Measurements from ENCODE around the gene TNRC18. TPM values are rescaled to one million over a fixed set of nuclear protein-coding genes. Genes with fewer than 3 reads are reported as not detected.
"Not testable (repeated sequence)": the region's sequence is repeated elsewhere in the genome, so short reads cannot be mapped to it uniquely, and the experiment has no call there.

Gene TNRC18
- total RNA-seq, 2 donors from 2014 or later, result 182 to 244 TPM

DNA sequence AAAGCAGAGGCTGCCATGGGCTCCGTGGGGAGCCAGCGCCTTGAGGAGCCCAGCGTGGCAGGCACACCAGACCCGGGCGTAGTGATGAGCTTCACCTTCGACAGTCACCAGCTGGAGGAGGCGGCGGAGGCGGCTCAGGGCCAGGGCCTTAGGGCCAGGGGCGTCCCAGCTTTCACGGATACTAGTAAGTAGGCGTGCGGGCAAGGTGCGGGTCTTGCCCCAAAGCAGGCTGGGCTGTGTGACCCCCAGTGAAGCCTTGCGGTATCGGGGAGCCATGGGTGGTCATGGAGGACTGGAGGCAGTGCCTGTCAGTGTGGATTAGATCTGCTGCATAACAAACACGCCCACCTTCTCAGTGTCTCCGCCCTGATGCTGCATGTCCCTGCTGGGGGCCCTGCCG is 135.8 kb downstream of the TNRC18 start:
- TF ChIP-seq, protein P1, sequence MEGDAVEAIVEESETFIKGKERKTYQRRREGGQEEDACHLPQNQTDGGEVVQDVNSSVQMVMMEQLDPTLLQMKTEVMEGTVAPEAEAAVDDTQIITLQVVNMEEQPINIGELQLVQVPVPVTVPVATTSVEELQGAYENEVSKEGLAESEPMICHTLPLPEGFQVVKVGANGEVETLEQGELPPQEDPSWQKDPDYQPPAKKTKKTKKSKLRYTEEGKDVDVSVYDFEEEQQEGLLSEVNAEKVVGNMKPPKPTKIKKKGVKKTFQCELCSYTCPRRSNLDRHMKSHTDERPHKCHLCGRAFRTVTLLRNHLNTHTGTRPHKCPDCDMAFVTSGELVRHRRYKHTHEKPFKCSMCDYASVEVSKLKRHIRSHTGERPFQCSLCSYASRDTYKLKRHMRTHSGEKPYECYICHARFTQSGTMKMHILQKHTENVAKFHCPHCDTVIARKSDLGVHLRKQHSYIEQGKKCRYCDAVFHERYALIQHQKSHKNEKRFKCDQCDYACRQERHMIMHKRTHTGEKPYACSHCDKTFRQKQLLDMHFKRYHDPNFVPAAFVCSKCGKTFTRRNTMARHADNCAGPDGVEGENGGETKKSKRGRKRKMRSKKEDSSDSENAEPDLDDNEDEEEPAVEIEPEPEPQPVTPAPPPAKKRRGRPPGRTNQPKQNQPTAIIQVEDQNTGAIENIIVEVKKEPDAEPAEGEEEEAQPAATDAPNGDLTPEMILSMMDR (IDR thresholded peaks at IDR 0.05), result no peak
- DNase-seq (ENCODE audit: low spot score) (no peak), ATAC-seq (ENCODE audit: insufficient number of reproducible peaks, low FRiP score, low read depth) (no peak)
- Histone ChIP-seq H3K4me3 (no peak overlapping the region), H3K27ac (no peak overlapping the region), H3K36me3 (no peaks in the 10 kb centered on the region), H3K9me3 (no peaks in the 10 kb centered on the region), H3K4me1 (ENCODE audit: control insufficient read depth in 1 of 2, low read depth in 2 of 2) (peaks cover 5 to 14% of the 10 kb centered on the region in 2 donors), H3K27me3 (replicated peaks; ENCODE audit: insufficient read depth) (no peaks in the 10 kb centered on the region)

DNA sequence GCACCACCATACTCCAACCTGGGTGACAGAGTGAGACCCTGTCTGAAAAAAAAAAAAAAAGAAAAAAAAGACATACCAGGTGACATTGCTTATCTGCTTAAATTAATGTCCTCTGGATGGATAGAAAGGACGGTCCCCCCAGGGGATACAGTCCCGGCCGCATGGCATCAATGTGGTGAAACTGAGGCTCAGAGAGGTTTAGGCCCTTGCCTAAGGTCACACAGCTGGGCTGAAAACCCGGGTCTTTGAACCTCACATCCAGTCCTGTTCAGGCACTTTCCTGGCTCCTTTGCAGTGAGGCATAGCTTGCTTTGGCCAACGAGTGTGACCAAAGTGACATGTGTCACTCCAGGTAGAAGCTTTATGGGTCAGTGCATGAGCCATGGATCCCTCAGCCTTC is 136.3 kb downstream of the TNRC18 start:
- H3K9me3 ChIP-seq; DNase-seq (ENCODE audit: low spot score); H3K27me3 ChIP-seq (replicated peaks; ENCODE audit: insufficient read depth); H3K27ac ChIP-seq; H3K4me3 ChIP-seq; ATAC-seq (ENCODE audit: insufficient number of reproducible peaks, low FRiP score, low read depth); H3K36me3 ChIP-seq: not testable (repeated sequence)
- H3K4me1 ChIP-seq (ENCODE audit: control insufficient read depth in 1 of 2, low read depth in 2 of 2), result peaks cover 5 to 14% of the 10 kb centered on the region in 2 donors

DNA sequence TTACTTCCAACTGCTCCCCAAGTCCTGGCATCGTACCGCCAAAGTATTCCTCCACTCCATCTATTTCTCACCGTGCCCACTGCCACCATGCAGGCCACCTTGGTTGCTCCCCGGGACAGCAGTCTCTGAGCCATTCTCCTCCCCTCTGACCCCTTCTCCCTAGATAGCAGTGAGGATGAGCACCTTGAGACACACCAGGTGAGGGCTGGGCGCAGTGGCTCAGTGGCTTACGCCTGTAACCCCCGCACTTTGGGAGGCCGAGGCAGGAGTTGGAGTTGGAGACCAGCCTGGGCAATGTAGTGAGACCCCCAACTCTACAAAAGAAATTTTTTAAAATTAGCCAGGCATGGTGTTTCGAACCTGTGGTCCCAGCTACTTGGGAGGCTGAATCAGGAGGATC is 136.7 kb downstream of the TNRC18 start:
- DNase-seq (ENCODE audit: low spot score) (no peak), ATAC-seq (ENCODE audit: insufficient number of reproducible peaks, low FRiP score, low read depth) (no peak)
- no peak overlapping the region for H3K27ac ChIP-seq
- no peaks in the 10 kb centered on the region for H3K36me3 ChIP-seq
- TF ChIP-seq, protein P1 (IDR thresholded peaks at IDR 0.05), result no peak
- H3K27me3 ChIP-seq (replicated peaks; ENCODE audit: insufficient read depth), result no peaks in the 10 kb centered on the region
- H3K9me3 ChIP-seq, result no peaks in the 10 kb centered on the region
- H3K4me3 ChIP-seq, result no peak overlapping the region
- H3K4me1 ChIP-seq (ENCODE audit: control insufficient read depth in 1 of 2, low read depth in 2 of 2), result peaks cover 5 to 14% of the 10 kb centered on the region in 2 donors

DNA sequence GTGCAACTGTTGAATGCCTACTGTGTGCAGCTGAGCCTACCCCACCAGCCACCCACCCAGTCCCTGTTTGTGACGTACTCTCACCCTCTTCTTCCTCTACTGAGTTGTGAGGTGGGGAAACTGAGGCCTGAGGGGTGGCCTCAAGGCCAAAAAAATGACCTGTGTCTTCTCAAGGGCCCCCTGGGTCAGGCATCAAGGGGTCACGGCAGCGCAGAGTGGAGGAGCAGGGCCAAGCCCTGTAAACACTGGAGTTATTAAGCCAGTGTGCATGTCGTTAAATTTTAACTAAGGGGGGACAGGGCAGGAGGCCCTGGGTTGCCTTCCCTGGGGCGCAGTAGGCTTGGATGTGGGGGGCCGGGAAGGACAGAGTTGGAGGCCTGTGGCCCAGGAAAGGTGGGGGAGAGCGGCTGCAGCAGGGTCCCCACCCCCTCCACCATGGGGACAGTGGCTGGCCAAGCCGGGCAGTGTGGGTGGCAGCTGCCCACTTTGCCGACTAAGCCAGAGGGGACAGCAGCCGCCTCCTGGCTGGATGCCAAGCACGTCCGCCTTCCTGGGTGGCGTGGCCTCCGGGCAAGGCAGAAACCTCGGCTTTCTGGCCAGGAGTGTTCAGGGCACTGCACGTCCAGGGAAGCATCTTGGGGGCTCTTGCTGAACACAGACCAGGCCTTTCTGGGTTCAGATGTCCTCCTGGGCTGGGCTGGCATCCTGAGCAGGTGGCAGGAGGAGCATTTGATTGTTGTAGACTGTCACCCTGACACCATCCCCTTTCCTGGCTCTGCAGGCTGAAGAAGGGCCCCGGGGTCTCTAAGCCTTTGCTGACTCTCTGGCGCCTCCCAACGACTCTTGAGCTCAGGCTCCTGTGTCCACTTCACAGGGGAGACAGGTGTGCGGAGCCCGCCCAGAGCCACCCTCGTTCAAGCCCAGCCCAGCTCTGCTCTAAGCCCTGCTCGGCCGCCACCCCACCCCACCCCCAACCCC is 139.0 kb downstream of the TNRC18 start:
- no peak overlapping the region for H3K4me3 ChIP-seq
- H3K27me3 ChIP-seq (replicated peaks; ENCODE audit: insufficient read depth), result no peaks in the 10 kb centered on the region
- peaks cover 5 to 14% of the 10 kb centered on the region in 2 donors for H3K4me1 ChIP-seq (ENCODE audit: control insufficient read depth in 1 of 2, low read depth in 2 of 2)
- TF ChIP-seq, protein P1 (IDR thresholded peaks at IDR 0.05), result no peak
- ATAC-seq (ENCODE audit: insufficient number of reproducible peaks, low FRiP score, low read depth), result no peak
- no peaks in the 10 kb centered on the region for H3K9me3 ChIP-seq
- DNase-seq (ENCODE audit: low spot score), result no peak
- no peaks in the 10 kb centered on the region for H3K36me3 ChIP-seq
- H3K27ac ChIP-seq, result no peak overlapping the region

DNA sequence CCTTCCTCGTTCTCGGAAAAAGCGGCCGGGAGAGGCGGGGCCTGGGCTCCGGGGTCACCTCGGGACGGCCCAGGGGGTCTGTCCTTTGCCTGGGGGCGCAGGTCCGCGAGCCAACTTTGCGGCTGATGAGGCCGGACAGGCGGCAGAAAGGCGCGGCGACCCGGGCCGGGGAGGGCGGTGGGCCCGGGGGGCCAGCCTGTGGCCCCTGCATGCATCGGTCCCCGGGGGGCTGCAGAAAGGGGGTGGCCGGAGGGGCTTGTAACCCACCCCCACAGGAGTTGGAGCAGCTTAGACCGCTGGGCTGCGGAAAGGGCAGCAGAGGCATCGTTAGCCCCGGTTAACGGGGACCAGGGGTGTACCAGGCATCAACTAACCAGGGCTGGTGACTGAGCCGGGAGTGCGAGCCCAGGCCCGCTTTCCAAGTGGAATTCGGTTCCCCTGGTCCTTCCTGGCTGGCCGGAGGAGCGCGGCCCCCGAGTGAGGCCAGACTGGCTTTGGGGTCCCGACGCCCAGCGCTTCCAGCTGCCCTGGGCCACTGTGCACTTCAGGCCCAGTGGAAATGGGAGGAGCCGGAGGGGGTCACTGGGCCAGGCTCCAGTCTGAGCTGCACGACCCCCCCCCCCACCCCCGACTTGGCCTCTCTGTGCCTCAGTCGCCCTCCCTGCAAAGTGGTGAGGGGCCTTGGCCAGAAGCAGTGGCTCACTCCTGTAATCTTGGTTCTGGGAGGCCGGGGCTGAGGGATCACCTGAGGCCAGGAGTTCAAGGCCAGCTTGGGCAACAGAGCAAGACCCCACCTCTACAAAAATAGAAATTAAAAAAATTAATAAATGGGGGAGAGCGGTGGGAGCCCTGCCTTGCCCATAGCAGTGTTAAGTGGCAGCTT is 140.0 kb downstream of the TNRC18 start:
- DNase-seq (ENCODE audit: low spot score) (no peak), ATAC-seq (ENCODE audit: insufficient number of reproducible peaks, low FRiP score, low read depth) (no peak)
- H3K4me1 ChIP-seq (ENCODE audit: control insufficient read depth in 1 of 2, low read depth in 2 of 2), result peaks cover 5 to 14% of the 10 kb centered on the region in 2 donors
- TF ChIP-seq, protein P1 (IDR thresholded peaks at IDR 0.05), result no peak
- no peak overlapping the region for H3K27ac ChIP-seq
- H3K9me3 ChIP-seq, result no peaks in the 10 kb centered on the region
- peak overlapping the region; percentile 72 for H3K4me3 ChIP-seq
- no peaks in the 10 kb centered on the region for H3K36me3 ChIP-seq
- H3K27me3 ChIP-seq (replicated peaks; ENCODE audit: insufficient read depth), result no peaks in the 10 kb centered on the region

All from thoracic aorta (tissue), 2 donors.